Sigmoid colon (tissue), 4 donors: ENCODE measurements around the gene MAD1L1.

ENCODE experiments used
- POLR2A ChIP-seq, 2 donors: fragments of 450-650 bp; IDR thresholded peaks; one replicate each; pipeline ENCODE4 v1.6.1; 2016; ENCODE audit warnings: antibody characterized with exemption in 2 of 2, mild to moderate bottlenecking in 2 of 2, moderate library complexity in 2 of 2
- POLR2AphosphoS5 ChIP-seq, 4 donors: sonication (generic); formaldehyde crosslinking; IDR thresholded peaks; one replicate each; pipeline ENCODE4 v1.6.1; 2017; ENCODE audit warnings: antibody characterized with exemption in 4 of 4
- TF ChIP-seq, protein P1 (sequence below), 4 experiments: fragments of 450-650 bp in 3 of 4; fragments of 200-600 bp in 1 of 4; IDR thresholded peaks; one replicate each; pipeline ENCODE4 v1.5.1; 2016 to 2019; ENCODE audit warnings: antibody characterized with exemption in 4 of 4, mild to moderate bottlenecking in 3 of 4, moderate library complexity in 2 of 4

DNA sequence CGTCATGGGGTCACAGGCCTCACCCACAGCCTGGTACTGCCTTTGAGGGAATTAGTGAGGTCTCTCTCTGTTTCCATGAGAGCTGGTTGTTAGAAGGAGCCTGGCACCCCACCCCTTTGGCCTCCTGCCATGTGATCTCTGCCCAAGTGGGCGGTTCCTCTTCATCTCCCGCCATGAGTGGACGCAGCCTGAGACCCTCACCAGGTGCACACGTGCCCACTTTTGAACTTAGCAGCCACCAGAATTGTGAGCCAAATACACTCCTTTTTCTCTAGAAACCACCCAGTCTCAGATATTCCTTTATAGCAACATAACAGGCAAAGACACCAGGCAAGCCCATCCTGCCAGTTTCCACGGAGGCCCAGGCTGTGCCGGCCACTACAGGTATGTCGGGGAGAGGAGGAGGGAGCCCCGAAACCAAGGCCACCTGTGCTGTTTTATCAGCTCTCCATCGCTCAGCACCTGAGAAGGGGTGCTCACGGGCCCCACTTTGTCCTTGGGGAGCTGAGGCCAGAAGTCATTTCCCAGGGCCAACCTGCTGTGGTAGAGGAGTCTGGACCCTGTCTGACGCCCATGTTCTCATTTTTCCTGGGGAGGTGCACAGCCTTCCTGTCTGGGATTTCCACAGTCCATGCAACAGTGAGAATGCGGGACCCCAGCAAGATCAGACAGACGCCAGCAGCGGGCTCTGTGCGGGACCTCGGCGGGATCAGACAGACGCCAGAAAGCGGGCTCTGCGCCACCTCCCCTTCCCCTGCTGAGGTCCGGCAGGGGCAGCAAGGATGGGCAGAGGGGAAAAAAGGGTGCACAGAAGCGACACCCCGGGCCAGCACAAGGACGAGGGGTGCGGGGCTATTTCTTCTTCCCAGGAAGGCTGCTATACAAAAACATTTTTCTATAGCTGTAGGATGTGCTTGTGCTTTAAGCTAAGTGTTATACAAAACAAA, 342.2 kb downstream of the MAD1L1 start:
- TF ChIP-seq POLR2AphosphoS5 (IDR thresholded peaks at IDR 0.05) (no peak), POLR2A (IDR thresholded peaks at IDR 0.05) (no peak)
- TF ChIP-seq, protein P1, sequence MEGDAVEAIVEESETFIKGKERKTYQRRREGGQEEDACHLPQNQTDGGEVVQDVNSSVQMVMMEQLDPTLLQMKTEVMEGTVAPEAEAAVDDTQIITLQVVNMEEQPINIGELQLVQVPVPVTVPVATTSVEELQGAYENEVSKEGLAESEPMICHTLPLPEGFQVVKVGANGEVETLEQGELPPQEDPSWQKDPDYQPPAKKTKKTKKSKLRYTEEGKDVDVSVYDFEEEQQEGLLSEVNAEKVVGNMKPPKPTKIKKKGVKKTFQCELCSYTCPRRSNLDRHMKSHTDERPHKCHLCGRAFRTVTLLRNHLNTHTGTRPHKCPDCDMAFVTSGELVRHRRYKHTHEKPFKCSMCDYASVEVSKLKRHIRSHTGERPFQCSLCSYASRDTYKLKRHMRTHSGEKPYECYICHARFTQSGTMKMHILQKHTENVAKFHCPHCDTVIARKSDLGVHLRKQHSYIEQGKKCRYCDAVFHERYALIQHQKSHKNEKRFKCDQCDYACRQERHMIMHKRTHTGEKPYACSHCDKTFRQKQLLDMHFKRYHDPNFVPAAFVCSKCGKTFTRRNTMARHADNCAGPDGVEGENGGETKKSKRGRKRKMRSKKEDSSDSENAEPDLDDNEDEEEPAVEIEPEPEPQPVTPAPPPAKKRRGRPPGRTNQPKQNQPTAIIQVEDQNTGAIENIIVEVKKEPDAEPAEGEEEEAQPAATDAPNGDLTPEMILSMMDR (IDR thresholded peaks at IDR 0.05), result no peak
